HEK293 (cell line): ENCODE measurements around the gene DCST1.

ENCODE experiments used
- ZFP37 ChIP-seq: fragments of 450-650 bp; formaldehyde crosslinking; IDR thresholded peaks from 2 replicates; pipeline ENCODE4 v1.5.1; 2016; ENCODE audit warnings: missing biosample characterization, missing genetic modification characterization
- ZNF175 ChIP-seq: fragments of 450-650 bp; formaldehyde crosslinking; IDR thresholded peaks from 2 replicates; pipeline ENCODE4 v1.5.1; 2016; ENCODE audit warnings: missing biosample characterization, missing genetic modification characterization
- ZNF571 ChIP-seq: fragments of 450-650 bp; formaldehyde crosslinking; IDR thresholded peaks from 2 replicates; pipeline ENCODE4 v1.5.0; 2017; ENCODE audit warnings: missing biosample characterization, missing genetic modification characterization
- ZNF585B ChIP-seq: fragments of 450-650 bp; formaldehyde crosslinking; IDR thresholded peaks from 2 replicates; pipeline ENCODE4 v1.5.1; 2016; ENCODE audit warnings: missing biosample characterization, missing genetic modification characterization
- ZNF660 ChIP-seq: fragments of 450-650 bp; IDR thresholded peaks from 2 replicates; pipeline ENCODE4 v1.5.1; 2018; ENCODE audit warnings: missing biosample characterization, mild to moderate bottlenecking, missing genetic modification characterization
- ZNF707 ChIP-seq: fragments of 450-650 bp; formaldehyde crosslinking; IDR thresholded peaks from 2 replicates; pipeline ENCODE4 v1.5.1; 2016; ENCODE audit warnings: missing biosample characterization, missing genetic modification characterization
- ZSCAN30 ChIP-seq: fragments of 450-650 bp; IDR thresholded peaks from 2 replicates; pipeline ENCODE4 v1.5.1; 2018; ENCODE audit warnings: missing biosample characterization, mild to moderate bottlenecking, missing genetic modification characterization, moderate library complexity
- TF ChIP-seq, protein P1 (sequence below): fragments of 450-650 bp; formaldehyde crosslinking; IDR thresholded peaks from 2 replicates; pipeline ENCODE4 v1.5.1; 2016; ENCODE audit warnings: missing biosample characterization, missing genetic modification characterization
- TF ChIP-seq, protein P2 (sequence below): fragments of 450-650 bp; formaldehyde crosslinking; IDR thresholded peaks from 2 replicates; pipeline ENCODE4 v1.5.1; 2016; ENCODE audit warnings: missing biosample characterization, missing genetic modification characterization

DNA sequence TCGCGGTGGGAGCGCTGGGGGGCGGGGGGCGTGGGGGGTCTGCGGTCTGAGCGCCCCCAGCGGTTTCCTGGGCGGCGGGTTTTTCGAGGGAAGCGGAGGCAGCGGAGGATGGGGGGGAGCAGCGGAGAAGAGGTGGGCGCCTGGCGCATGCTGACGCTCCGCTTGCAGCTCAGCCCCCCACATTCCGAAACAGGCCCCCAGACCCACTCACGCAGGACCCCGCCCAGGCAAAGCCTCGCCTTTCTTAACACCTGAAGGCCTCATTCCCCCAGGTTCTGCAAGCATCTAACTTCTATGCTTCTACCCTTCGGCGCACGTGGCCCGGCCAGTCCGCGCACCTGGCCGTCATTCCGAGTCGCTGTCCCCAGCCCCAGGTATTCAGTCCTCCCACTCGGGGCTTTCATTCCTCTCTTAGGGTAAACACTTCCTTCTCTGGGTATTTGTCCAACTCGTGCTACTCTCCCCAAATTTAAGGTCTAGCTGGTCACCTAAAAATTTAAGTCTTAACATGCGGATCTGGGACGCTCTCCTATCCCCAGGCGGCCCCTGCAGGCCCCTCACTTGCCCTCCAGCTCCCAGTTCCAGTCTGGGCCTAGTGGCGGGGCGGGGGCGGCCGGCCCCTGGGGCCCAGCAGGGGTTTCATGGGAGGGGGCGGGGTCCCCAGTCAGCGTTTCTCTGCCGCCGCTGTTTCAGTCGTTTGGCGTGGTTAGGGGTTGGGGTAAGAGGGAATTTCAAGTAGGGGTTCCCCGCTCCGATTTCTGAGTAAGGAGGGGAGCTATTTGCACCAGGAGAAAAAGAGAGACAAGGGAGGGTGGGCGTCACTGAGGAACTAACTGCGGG, 33.8 kb upstream of the DCST1 start:
- no peak for TF ChIP-seq ZFP37
- TF ChIP-seq ZNF571: no peak
- TF ChIP-seq ZSCAN30 (tag by site-specific recombination): no peak
- TF ChIP-seq, protein P1, sequence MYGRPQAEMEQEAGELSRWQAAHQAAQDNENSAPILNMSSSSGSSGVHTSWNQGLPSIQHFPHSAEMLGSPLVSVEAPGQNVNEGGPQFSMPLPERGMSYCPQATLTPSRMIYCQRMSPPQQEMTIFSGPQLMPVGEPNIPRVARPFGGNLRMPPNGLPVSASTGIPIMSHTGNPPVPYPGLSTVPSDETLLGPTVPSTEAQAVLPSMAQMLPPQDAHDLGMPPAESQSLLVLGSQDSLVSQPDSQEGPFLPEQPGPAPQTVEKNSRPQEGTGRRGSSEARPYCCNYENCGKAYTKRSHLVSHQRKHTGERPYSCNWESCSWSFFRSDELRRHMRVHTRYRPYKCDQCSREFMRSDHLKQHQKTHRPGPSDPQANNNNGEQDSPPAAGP (tag by site-specific recombination): no peak
- TF ChIP-seq ZNF707 (tag by site-specific recombination): no peak
- TF ChIP-seq ZNF175: no peak
- TF ChIP-seq, protein P2, sequence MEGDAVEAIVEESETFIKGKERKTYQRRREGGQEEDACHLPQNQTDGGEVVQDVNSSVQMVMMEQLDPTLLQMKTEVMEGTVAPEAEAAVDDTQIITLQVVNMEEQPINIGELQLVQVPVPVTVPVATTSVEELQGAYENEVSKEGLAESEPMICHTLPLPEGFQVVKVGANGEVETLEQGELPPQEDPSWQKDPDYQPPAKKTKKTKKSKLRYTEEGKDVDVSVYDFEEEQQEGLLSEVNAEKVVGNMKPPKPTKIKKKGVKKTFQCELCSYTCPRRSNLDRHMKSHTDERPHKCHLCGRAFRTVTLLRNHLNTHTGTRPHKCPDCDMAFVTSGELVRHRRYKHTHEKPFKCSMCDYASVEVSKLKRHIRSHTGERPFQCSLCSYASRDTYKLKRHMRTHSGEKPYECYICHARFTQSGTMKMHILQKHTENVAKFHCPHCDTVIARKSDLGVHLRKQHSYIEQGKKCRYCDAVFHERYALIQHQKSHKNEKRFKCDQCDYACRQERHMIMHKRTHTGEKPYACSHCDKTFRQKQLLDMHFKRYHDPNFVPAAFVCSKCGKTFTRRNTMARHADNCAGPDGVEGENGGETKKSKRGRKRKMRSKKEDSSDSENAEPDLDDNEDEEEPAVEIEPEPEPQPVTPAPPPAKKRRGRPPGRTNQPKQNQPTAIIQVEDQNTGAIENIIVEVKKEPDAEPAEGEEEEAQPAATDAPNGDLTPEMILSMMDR (tag by site-specific recombination): no peak
- no peak for TF ChIP-seq ZNF585B (tag by site-specific recombination)
- no peak for TF ChIP-seq ZNF660 (tag by site-specific recombination)
